GM12872 (cell line): ENCODE results near the gene IGDCC3.

Source experiments
- CTCF ChIP-seq: IDR thresholded peaks from 3 replicates; pipeline ENCODE4 v1.5.1; 2011; ENCODE audit warnings: low read depth, mild to moderate bottlenecking, low read length, moderate library complexity; ENCODE audit not compliant: insufficient read depth

The IGDCC3 gene

GRCh38 chr15:65404186-65404872, 26.5 kb upstream of the IGDCC3 start:
- no peak for TF ChIP-seq CTCF

GRCh38 chr15:65402961-65403360, 25.2 kb upstream of the IGDCC3 start:
- TF ChIP-seq CTCF, result no peak

- TF ChIP-seq CTCF, result no peak
Measured at GRCh38 chr15:65401611-65402240, 23.9 kb upstream of the IGDCC3 start.

GRCh38 chr15:65400760-65401610, 23.2 kb upstream of the IGDCC3 start:
- TF ChIP-seq CTCF, result peak; percentile 91

- TF ChIP-seq CTCF, result 0 out of 3 replicates have a peak, but pooled peaks have one; percentile 8
Measured at GRCh38 chr15:65399997-65400396, 22.2 kb upstream of the IGDCC3 start.

- TF ChIP-seq CTCF, result no peak
Measured at GRCh38 chr15:65399001-65399706, 21.4 kb upstream of the IGDCC3 start.

- TF ChIP-seq CTCF, result no peak
Measured at GRCh38 chr15:65396965-65397317, 19.1 kb upstream of the IGDCC3 start.
